Stimulated activated naive CD4-positive, alpha-beta T cell (primary cell): Measurements from ENCODE around the gene SCUBE1.
"Not testable (repeated sequence)": the region's sequence is repeated elsewhere in the genome, so short reads cannot be mapped to it uniquely, and the experiment has no call there.

ENCODE experiments used
- DNase-seq, 6 experiments: peaks; one replicate each; lab custom pipeline; 2025; lab: John Stamatoyannopoulos, UW

Gene SCUBE1

GRCh38 chr22:43301866-43302265 is 41.3 kb downstream of the SCUBE1 start:
- no peak for DNase-seq

GRCh38 chr22:43300891-43301676 is 42.1 kb downstream of the SCUBE1 start:
- no peak for DNase-seq

- no peak for DNase-seq
These were observed 43.4 kb downstream of the SCUBE1 start for GRCh38 chr22:43299736-43300135.

- no peak for DNase-seq
These were observed 44.9 kb downstream of the SCUBE1 start for GRCh38 chr22:43298062-43298801.

GRCh38 chr22:43297270-43298061 is 45.7 kb downstream of the SCUBE1 start:
- DNase-seq, result no peak

- DNase-seq, result no peak
These were observed 46.8 kb downstream of the SCUBE1 start for GRCh38 chr22:43296276-43296902.

- no peak for DNase-seq
These were observed 47.5 kb downstream of the SCUBE1 start for GRCh38 chr22:43295660-43296059.

- DNase-seq, result no peak
These were observed 48.0 kb downstream of the SCUBE1 start for GRCh38 chr22:43295173-43295572.

- DNase-seq, result no peak
These were observed 49.3 kb downstream of the SCUBE1 start for GRCh38 chr22:43293655-43294392.

GRCh38 chr22:43293259-43293654 is 49.9 kb downstream of the SCUBE1 start:
- no peak for DNase-seq

GRCh38 chr22:43292630-43293018 is 50.5 kb downstream of the SCUBE1 start:
- no peak for DNase-seq

- DNase-seq, result no peak
These were observed 51.8 kb downstream of the SCUBE1 start for GRCh38 chr22:43291381-43291780.

- no peak for DNase-seq
These were observed 53.0 kb downstream of the SCUBE1 start for GRCh38 chr22:43289976-43290721.

GRCh38 chr22:43289531-43289963 is 53.6 kb downstream of the SCUBE1 start:
- DNase-seq, result no peak

- no peak for DNase-seq
These were observed 54.3 kb downstream of the SCUBE1 start for GRCh38 chr22:43288807-43289420.

GRCh38 chr22:43288378-43288777 is 54.8 kb downstream of the SCUBE1 start:
- no peak for DNase-seq

GRCh38 chr22:43287441-43287840 is 55.7 kb downstream of the SCUBE1 start:
- DNase-seq, result no peak

- DNase-seq, result no peak
These were observed 61.8 kb downstream of the SCUBE1 start for GRCh38 chr22:43281394-43281793.

- DNase-seq, result not testable (repeated sequence)
These were observed 62.7 kb downstream of the SCUBE1 start for GRCh38 chr22:43280523-43280886.

GRCh38 chr22:43279867-43280522 is 63.2 kb downstream of the SCUBE1 start:
- DNase-seq, result no peak
